GM19463 (cell line): ENCODE results near the gene DUS2.

Experiments used
- ATAC-seq: cut with Tn5 transposase; IDR thresholded peaks from one replicate; pipeline ENCODE4 v1.9.1; 2021; ENCODE audit warnings: mild to moderate bottlenecking, moderate library complexity; ENCODE audit not compliant: unreplicated experiment

The DUS2 gene

DNA sequence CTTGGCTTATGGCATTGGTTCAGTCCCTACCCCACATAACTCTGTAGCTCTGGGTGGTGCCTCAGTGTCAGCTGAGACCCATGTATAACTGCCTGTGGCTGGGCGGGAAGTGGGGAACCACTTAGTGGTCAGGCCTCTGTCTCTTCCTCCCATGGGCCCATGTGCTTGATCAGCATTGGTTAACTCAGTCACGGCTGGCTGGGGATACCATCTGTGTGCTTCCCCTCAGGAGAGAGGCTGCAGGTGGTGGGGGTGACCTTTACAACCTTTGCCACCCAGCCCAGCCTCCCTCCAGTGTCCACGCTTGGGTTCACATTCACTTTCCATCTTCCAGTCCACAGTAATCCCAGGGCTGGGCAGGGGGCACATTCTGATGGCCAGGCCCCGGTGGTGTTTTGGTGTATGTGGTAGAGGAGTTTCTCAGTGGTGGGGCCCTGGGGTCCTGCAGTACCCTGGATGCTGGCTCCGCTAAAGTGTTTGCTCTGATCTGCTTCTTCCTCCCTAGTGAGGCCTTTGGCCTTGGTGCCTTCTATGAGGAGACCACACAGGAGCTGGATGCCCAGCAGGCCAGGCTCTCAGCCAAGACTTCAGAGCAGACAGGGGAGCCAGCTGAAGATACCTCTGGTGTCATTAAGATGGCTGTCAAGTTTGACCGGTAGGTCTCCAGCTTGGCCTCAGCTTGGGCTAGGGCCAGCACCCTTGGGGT is 51.9 kb downstream of the DUS2 start:
- ATAC-seq: peak; percentile 85

DNA sequence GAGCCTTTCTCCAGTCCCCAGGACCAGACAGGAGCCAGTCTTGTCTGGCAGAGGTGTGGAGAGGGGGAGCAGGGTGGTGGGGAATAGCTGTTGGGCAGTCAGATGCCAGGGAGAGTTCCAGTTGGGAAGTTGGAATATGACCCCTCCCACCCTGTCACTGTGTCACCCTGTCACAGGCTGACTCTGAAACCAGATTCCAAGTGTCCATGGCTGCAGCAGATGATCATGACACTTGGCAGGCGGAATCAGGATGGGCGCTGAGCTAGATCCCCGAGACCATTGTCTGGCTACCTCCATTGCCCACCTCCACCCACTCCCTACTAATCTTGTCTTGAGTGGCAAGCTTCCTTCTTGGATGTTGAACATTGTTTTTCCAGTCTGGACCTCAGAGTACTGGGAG is 52.9 kb downstream of the DUS2 start:
- no peak for ATAC-seq

DNA sequence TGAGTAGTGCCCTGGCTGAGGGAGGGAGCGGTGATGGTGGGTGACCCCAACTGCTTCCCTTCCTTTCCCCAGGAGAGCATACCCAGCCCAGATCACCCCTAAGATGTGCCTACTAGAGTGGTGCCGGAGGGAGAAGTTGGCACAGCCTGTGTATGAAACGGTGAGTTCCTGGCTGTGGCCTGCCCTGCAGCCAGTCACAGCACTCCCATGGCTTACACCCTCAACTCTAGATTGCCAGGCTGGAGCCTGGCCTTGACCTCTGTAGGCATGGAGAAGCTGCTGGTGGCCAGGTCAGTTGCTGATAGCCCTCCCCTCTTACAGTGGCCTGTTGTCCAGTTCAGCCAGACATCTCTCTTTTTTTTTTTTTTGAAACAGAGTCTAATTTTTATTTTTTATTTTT is 53.5 kb downstream of the DUS2 start:
- no peak for ATAC-seq

GRCh38 chr16:68077866-68078700 is 55.0 kb downstream of the DUS2 start:
- no peak for ATAC-seq

DNA sequence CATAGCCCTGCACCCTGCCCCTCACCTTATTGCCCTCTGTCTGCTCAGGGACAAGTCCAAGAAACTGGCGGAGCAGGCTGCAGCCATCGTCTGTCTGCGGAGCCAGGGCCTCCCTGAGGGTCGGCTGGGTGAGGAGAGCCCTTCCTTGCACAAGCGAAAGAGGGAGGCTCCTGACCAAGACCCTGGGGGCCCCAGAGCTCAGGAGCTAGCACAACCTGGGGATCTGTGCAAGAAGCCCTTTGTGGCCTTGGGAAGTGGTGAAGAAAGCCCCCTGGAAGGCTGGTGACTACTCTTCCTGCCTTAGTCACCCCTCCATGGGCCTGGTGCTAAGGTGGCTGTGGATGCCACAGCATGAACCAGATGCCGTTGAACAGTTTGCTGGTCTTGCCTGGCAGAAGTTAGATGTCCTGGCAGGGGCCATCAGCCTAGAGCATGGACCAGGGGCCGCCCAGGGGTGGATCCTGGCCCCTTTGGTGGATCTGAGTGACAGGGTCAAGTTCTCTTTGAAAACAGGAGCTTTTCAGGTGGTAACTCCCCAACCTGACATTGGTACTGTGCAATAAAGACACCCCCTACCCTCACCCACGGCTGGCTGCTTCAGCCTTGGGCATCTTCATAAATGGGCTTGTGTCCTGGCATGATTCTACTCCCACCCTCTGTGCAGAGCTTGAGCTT is 55.8 kb downstream of the DUS2 start:
- no peak for ATAC-seq

GRCh38 chr16:68079376-68079625 is 56.2 kb downstream of the DUS2 start:
- ATAC-seq: no peak

DNA sequence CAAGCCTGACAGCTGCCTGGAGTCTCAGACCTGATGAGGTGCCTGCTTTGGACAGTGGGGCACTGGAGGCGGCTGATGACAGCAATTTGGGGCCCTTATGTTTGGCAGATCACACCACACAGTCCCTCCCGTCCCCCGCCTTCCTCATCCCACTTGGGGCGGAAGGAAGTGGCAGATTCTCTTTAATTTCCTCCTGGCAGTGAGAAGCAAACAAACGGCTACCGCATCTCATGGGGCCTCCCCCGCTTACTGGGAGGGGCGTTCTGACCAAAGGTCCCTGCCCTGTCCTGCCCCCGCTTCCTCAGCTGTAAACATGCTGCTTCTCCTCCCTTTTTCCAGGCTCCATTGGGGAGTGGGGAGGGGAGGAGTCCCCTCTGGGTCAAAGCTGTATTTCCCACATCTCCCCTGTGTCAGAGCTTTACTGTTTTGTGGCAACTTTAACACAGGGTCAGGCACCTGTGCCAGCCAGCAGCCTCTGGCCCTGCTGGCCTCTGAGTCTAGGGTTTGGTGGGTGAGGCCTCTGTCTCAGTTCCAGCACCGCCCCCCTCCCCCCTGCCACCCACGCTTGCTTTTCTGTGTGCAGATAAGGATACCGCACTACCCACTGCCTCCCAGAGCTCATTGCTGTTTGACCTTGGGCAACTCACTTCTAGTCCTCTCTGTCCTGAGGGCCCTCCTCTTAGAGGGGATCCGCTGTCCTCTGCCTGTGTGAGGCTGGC is 56.7 kb downstream of the DUS2 start:
- no peak for ATAC-seq

GRCh38 chr16:68081861-68082628 is 59.0 kb downstream of the DUS2 start:
- ATAC-seq: no peak

- ATAC-seq: no peak
Observed at GRCh38 chr16:68082629-68083238, 59.6 kb downstream of the DUS2 start.

- no peak for ATAC-seq
Observed at GRCh38 chr16:68083239-68083781, 60.2 kb downstream of the DUS2 start.

GRCh38 chr16:68083861-68084503 is 60.9 kb downstream of the DUS2 start:
- ATAC-seq: no peak

- ATAC-seq: peak; percentile 69
Observed at GRCh38 chr16:68084504-68085258, 61.6 kb downstream of the DUS2 start.

GRCh38 chr16:68085259-68086071 is 62.4 kb downstream of the DUS2 start, which contains the start of gene NFATC3:
Gene NFATC3 (plus strand): TSS chr16:68085370. CDS start chr16:68085682, 312 bp downstream.
- ATAC-seq: peak; percentile 50

DNA sequence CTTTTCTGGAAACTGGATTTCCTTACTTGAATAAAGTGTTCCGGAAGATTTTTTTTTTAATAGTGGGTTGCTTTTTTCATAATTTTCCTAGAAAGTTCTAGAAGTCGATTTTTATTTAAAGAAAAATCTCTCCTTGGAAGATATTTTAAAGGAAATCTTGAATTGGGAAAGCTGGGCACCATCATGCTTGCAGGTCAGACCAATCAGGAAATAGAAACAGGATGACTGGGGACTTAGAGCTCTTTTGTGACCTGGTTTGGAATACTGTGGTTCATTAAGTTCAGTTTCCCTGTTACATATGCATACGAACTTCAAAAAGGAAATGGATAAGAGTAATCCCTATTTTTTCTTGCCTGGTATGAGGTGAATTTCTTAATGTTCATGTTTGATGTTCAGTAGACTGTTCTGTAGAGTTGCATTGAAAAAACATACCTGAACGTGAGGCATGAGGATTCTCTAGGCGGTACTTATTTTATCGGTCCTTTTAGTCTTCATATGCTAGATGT is 63.3 kb downstream of the DUS2 start:
- ATAC-seq: no peak

DNA sequence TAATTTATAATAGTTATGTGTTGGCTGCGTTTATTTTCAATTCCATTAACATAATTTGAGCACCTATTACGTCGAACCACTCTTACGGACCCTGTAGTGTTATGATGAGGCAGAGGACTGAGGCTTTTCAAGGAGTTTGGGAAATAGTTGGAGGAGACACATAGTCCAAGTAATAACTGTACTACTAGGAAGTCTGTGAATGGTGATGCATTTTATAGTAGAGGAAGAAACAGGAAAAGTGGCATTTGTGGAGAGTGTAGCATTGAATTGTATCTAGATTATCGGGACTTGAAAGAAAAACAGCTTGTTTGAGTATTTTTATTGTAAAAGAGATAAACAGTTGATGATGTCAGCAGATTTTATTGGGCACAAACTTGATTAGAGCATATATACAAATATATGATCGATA is 63.8 kb downstream of the DUS2 start:
- ATAC-seq: no peak

- ATAC-seq: no peak
Observed at GRCh38 chr16:68087688-68088087, 64.6 kb downstream of the DUS2 start.

DNA sequence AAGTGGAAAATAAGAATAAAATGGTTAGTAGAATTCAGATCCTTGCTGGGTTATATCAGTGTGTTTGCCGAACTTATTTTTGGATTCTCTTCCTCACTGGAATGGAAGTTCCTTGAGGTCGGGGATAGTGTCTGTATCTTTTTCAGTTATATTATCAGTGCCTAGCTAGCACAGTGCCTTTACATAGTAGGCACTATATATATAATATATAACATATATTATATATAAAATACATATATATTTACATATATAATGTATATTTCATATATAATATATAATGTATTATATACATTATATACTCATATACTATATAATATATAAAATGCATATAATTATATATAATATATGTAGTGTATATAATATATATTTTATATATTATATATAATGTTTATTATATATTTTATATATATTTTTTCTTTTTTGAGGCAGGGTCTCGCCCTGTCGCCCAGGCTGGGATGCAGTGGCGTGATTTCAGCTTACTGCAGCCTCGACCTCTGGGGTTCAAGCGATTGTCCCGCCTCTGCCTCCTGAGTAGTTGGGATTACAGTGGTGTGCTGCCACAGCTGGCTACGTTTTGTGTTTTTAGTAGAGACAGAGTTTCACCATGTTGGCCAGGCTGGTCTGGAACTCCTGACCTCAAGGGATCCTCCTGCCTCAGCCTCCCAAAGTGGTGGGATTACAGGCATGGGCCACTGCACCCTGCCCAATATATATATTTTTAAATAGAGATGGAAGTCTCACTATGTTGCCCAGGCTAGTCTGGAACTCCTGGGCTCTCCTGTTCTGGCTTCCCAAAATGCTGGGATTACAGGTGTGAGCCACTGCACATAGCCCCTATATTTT is 65.3 kb downstream of the DUS2 start:
- no peak for ATAC-seq
